Esophagus muscularis mucosa (tissue), 3 donors: ENCODE results near the gene TENT5C.

ENCODE experiments used
- POLR2A ChIP-seq: fragments of 450-650 bp; IDR thresholded peaks from one replicate; pipeline ENCODE4 v1.6.1; 2017; ENCODE audit warnings: antibody characterized with exemption, moderate library complexity, mild to moderate bottlenecking, low read depth
- POLR2AphosphoS5 ChIP-seq, 2 donors: sonication (generic); formaldehyde crosslinking; IDR thresholded peaks; one replicate each; pipeline ENCODE4 v1.6.1; 2017; ENCODE audit warnings: antibody characterized with exemption in 2 of 2
- TF ChIP-seq, protein P1 (sequence below), 3 experiments: fragments of 200-600 bp in 2 of 3; fragments of 450-650 bp in 1 of 3; sonication (generic) in 2 of 3; IDR thresholded peaks; one replicate each; pipeline ENCODE4 v1.5.1; 2017 to 2019; ENCODE audit warnings: antibody characterized with exemption in 3 of 3, mild to moderate bottlenecking in 2 of 3, moderate library complexity in 1 of 3

DNA sequence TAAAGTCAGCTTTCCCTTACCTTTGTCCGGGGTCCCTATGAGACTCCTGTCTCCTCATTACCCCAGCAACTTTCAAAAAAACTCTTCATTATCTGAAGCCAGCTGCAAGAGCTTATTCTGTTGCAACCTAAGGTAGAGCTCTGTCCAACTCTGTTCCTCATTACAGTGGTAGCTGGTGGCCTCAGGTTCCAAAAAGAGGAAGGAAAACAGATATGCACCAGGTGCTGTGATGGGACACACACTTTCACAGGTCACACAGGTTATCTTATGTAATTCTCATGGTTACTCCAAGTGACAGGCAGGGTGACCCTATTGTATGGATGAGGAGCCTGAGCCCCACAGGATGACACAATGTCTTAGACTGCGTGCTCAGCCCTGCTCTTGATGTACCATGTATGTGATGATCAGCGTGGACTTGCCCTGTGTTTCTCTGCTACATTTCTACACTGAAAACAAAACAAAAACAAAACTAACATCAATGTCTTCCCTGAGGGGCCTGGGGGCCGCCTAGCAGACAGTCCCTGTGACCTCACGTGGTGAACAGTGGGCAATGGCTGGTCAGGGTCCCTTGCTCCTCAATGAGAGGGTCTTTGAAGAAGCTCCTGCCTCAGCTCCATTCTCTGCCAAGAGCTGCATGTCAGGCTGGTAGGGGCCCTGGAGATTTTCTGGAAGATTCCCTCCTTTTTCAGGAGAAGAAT is 9.7 kb upstream of the TENT5C start:
- TF ChIP-seq, protein P1, sequence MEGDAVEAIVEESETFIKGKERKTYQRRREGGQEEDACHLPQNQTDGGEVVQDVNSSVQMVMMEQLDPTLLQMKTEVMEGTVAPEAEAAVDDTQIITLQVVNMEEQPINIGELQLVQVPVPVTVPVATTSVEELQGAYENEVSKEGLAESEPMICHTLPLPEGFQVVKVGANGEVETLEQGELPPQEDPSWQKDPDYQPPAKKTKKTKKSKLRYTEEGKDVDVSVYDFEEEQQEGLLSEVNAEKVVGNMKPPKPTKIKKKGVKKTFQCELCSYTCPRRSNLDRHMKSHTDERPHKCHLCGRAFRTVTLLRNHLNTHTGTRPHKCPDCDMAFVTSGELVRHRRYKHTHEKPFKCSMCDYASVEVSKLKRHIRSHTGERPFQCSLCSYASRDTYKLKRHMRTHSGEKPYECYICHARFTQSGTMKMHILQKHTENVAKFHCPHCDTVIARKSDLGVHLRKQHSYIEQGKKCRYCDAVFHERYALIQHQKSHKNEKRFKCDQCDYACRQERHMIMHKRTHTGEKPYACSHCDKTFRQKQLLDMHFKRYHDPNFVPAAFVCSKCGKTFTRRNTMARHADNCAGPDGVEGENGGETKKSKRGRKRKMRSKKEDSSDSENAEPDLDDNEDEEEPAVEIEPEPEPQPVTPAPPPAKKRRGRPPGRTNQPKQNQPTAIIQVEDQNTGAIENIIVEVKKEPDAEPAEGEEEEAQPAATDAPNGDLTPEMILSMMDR (IDR thresholded peaks at IDR 0.05) = no peak
- no peak for TF ChIP-seq POLR2A
- TF ChIP-seq POLR2AphosphoS5 (IDR thresholded peaks at IDR 0.05) = no peak
